B cell (primary cell): ENCODE measurements around the gene SLC1A5.
A peak's percentile ranks its signal among the peaks of the same experiment; 100 is the strongest.

ENCODE experiments used
- EZH2 ChIP-seq: IDR thresholded peaks from 2 replicates; pipeline ENCODE4 v1.6.1; 2012; ENCODE audit warnings: borderline replicate concordance, low read depth, mild to moderate bottlenecking, moderate library complexity, low read length; ENCODE audit not compliant: insufficient read depth, poor library complexity, severe bottlenecking
- TF ChIP-seq, protein P1 (sequence below): fragments of 200-600 bp; IDR thresholded peaks from one replicate; pipeline ENCODE4 v1.8.0; 2022; ENCODE audit warnings: antibody characterized with exemption, mild to moderate bottlenecking

DNA sequence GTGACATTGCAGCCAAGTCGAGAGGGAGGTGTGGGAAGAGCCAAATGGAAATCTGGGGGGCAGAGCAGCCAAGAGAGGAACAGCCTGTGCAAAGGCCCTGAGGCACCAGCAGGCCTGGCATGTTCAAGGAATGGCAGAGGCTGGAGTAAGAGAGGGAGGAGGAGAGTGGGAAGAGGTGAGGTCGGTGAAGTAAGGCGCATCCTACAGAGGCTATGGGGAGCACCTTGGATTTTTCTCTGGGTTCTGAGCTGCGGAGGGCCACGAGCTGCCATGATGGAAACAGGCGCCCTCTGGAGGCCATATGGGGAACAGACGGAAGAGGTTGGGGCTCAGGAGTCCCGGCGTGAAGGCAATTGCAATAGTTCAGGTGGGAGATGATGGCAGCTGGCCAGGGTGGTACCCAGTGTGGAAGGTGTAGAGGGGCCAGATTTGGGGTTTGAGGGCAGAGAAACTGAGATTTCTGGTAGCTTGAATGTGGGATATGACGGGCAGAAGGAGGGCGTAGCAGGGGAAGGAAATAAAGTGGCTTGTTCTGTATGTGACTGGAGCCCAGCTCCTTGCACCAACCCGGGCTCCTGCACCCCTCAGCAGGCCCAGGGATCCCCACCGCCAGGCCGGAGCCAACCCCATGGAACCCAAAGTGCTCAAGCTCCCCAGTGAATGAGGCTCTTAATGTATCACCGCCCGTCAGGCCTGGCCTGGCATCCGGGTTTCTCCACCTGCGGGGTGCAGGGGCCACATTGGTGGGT lies 21.7 kb downstream of the SLC1A5 start:
- TF ChIP-seq, protein P1, sequence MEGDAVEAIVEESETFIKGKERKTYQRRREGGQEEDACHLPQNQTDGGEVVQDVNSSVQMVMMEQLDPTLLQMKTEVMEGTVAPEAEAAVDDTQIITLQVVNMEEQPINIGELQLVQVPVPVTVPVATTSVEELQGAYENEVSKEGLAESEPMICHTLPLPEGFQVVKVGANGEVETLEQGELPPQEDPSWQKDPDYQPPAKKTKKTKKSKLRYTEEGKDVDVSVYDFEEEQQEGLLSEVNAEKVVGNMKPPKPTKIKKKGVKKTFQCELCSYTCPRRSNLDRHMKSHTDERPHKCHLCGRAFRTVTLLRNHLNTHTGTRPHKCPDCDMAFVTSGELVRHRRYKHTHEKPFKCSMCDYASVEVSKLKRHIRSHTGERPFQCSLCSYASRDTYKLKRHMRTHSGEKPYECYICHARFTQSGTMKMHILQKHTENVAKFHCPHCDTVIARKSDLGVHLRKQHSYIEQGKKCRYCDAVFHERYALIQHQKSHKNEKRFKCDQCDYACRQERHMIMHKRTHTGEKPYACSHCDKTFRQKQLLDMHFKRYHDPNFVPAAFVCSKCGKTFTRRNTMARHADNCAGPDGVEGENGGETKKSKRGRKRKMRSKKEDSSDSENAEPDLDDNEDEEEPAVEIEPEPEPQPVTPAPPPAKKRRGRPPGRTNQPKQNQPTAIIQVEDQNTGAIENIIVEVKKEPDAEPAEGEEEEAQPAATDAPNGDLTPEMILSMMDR, result peak; percentile 72
- TF ChIP-seq EZH2, result no peak
